ENCODE data around the gene ARRB1.

ARRB1 gene

GRCh38 chr11:75289919-75290318 is 61.5 kb downstream of the ARRB1 start:
- DNase-seq (ENCODE audit: low read depth) = no peak
- H3K4me3 ChIP-seq (ENCODE audit: control insufficient read depth, low read depth, low read length) = no peak overlapping the region
- no peak for TF ChIP-seq CTCF (IDR thresholded peaks at IDR 0.05; ENCODE audit: control insufficient read depth, insufficient read depth, low read depth, low read length, missing control alignments)

GRCh38 chr11:75289511-75289760 is 62.0 kb downstream of the ARRB1 start:
- TF ChIP-seq CTCF (IDR thresholded peaks at IDR 0.05; ENCODE audit: control insufficient read depth, insufficient read depth, low read depth, low read length, missing control alignments) = no peak
- H3K4me3 ChIP-seq (ENCODE audit: control insufficient read depth, low read depth, low read length) = no peak overlapping the region

GRCh38 chr11:75287579-75287978 is 63.9 kb downstream of the ARRB1 start:
- no peak for DNase-seq (ENCODE audit: low read depth)
- H3K4me3 ChIP-seq (ENCODE audit: control insufficient read depth, low read depth, low read length) = no peak overlapping the region
- TF ChIP-seq CTCF (IDR thresholded peaks at IDR 0.05; ENCODE audit: control insufficient read depth, insufficient read depth, low read depth, low read length, missing control alignments) = no peak

More at GRCh38 chr11:75289511-75289760, 62.0 kb downstream of the ARRB1 start:
- no peak for DNase-seq (ENCODE audit: low read depth)

GRCh38 chr11:75286826-75287465 is 64.5 kb downstream of the ARRB1 start:
- H3K4me3 ChIP-seq (ENCODE audit: control insufficient read depth, low read depth, low read length) = no peak overlapping the region
- TF ChIP-seq CTCF (IDR thresholded peaks at IDR 0.05; ENCODE audit: control insufficient read depth, insufficient read depth, low read depth, low read length, missing control alignments) = no peak
- no peak for DNase-seq (ENCODE audit: low read depth)

GRCh38 chr11:75285776-75286360 is 65.6 kb downstream of the ARRB1 start:
- no peak overlapping the region for H3K4me3 ChIP-seq (ENCODE audit: control insufficient read depth, low read depth, low read length)
- no peak for DNase-seq (ENCODE audit: low read depth)

GRCh38 chr11:75283391-75283931 is 68.0 kb downstream of the ARRB1 start:
- H3K4me3 ChIP-seq (ENCODE audit: control insufficient read depth, low read depth, low read length) = no peak overlapping the region
- no peak for TF ChIP-seq CTCF (IDR thresholded peaks at IDR 0.05; ENCODE audit: control insufficient read depth, insufficient read depth, low read depth, low read length, missing control alignments)
- no peak for DNase-seq (ENCODE audit: low read depth)

More at GRCh38 chr11:75285776-75286360, 65.6 kb downstream of the ARRB1 start:
- TF ChIP-seq CTCF (IDR thresholded peaks at IDR 0.05; ENCODE audit: control insufficient read depth, insufficient read depth, low read depth, low read length, missing control alignments) = no peak
